ENCODE measurements around the gene BABAM2.

GRCh38 chr2:27886322-27886721 is 4.2 kb upstream of the BABAM2 start:
- TF ChIP-seq, protein P1, sequence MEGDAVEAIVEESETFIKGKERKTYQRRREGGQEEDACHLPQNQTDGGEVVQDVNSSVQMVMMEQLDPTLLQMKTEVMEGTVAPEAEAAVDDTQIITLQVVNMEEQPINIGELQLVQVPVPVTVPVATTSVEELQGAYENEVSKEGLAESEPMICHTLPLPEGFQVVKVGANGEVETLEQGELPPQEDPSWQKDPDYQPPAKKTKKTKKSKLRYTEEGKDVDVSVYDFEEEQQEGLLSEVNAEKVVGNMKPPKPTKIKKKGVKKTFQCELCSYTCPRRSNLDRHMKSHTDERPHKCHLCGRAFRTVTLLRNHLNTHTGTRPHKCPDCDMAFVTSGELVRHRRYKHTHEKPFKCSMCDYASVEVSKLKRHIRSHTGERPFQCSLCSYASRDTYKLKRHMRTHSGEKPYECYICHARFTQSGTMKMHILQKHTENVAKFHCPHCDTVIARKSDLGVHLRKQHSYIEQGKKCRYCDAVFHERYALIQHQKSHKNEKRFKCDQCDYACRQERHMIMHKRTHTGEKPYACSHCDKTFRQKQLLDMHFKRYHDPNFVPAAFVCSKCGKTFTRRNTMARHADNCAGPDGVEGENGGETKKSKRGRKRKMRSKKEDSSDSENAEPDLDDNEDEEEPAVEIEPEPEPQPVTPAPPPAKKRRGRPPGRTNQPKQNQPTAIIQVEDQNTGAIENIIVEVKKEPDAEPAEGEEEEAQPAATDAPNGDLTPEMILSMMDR (IDR thresholded peaks at IDR 0.05): no peak
- no peak for TF ChIP-seq EZH2phosphoT487 (IDR thresholded peaks at IDR 0.05)

Measured in neural progenitor cell (in vitro differentiated cells).